ENCODE data around the gene PSMG3. TPM values are rescaled to one million over a fixed set of nuclear protein-coding genes. Genes with fewer than 3 reads are reported as not detected.

PSMG3 gene
- polyA plus RNA-seq, 1 experiment = 31.1 TPM

GRCh38 chr7:1559626-1560590, 9.9 kb downstream of the PSMG3 start:
- Histone ChIP-seq H3K4me3 (ENCODE audit: low read depth, low read length) (no peak overlapping the region), H3K27me3 (ENCODE audit: control insufficient read depth, insufficient read depth, low read length) (no peaks in the 10 kb centered on the region), H3K27ac (ENCODE audit: low read depth, low read length) (no peak overlapping the region), H3K9me3 (ENCODE audit: control insufficient read depth, insufficient read depth, low read length) (no peaks in the 10 kb centered on the region; the same call in 1 of the 2 replicates)
- TF ChIP-seq, protein P1, sequence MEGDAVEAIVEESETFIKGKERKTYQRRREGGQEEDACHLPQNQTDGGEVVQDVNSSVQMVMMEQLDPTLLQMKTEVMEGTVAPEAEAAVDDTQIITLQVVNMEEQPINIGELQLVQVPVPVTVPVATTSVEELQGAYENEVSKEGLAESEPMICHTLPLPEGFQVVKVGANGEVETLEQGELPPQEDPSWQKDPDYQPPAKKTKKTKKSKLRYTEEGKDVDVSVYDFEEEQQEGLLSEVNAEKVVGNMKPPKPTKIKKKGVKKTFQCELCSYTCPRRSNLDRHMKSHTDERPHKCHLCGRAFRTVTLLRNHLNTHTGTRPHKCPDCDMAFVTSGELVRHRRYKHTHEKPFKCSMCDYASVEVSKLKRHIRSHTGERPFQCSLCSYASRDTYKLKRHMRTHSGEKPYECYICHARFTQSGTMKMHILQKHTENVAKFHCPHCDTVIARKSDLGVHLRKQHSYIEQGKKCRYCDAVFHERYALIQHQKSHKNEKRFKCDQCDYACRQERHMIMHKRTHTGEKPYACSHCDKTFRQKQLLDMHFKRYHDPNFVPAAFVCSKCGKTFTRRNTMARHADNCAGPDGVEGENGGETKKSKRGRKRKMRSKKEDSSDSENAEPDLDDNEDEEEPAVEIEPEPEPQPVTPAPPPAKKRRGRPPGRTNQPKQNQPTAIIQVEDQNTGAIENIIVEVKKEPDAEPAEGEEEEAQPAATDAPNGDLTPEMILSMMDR (IDR thresholded peaks at IDR 0.05; ENCODE audit: low read depth, low read length) = no peak
- no peak for DNase-seq (ENCODE audit: low read depth, low spot score)
- POLR2A ChIA-PET = no interaction called here
- CTCF ChIA-PET = no interaction called here

GRCh38 chr7:1558841-1559625, 10.8 kb downstream of the PSMG3 start:
- TF ChIP-seq, protein P1 (IDR thresholded peaks at IDR 0.05; ENCODE audit: low read depth, low read length) = no peak
- Histone ChIP-seq H3K4me3 (ENCODE audit: low read depth, low read length) (no peak overlapping the region), H3K27ac (ENCODE audit: low read depth, low read length) (no peak overlapping the region), H3K27me3 (ENCODE audit: control insufficient read depth, insufficient read depth, low read length) (no peaks in the 10 kb centered on the region), H3K9me3 (ENCODE audit: control insufficient read depth, insufficient read depth, low read length) (no peaks in the 10 kb centered on the region; the same call in 1 of the 2 replicates)
- ChIA-PET CTCF (no interaction called here), POLR2A (interaction anchor here (0.6 kb wide), 1 partner anchor 16 kb away, joined by 3 read pairs; no protein-coding TSS in a partner anchor)
- no peak for DNase-seq (ENCODE audit: low read depth, low spot score)

DNA sequence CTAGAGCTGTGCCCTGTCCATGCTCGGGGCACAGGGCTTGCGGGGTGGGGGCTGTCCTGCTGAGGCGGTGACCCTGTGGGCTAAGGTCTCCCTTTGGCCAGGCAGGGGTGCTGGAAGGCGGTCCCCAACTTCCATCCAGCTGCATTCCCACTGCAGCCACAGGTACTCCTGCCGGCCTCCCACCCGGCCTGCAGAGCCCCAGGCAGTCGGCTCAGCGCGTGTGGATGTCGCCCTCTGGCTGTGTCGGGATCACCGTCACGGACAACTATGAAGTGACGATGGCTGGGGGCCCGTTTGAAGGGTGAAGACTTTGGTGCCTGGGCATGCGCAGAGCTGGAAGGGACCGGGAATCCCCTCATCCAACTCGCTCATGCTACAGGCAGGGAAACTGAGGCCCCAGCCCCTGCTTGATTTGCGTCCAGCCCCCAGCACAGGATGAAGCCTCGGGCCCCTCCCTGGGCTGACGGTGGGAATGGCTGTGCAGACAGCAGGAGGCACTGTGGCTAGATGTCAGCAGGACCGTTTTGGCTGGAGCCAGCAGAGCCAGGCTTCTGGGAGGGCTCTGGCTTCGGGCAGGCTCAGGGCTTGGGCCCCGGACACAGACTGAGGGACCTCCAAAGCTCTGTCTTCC, 11.5 kb downstream of the PSMG3 start:
- no peak overlapping the region for H3K4me3 ChIP-seq (ENCODE audit: low read depth, low read length)
- ChIA-PET POLR2A (interaction anchor here (0.6 kb wide), 1 partner anchor 16 kb away, joined by 3 read pairs; no protein-coding TSS in a partner anchor), CTCF (no interaction called here)
- TF ChIP-seq, protein P1 (IDR thresholded peaks at IDR 0.05; ENCODE audit: low read depth, low read length) = peak; percentile 18; the same call in 1 of the 2 replicates
- H3K27ac ChIP-seq (ENCODE audit: low read depth, low read length) = no peak overlapping the region
- H3K9me3 ChIP-seq (ENCODE audit: control insufficient read depth, insufficient read depth, low read length) = no peaks in the 10 kb centered on the region; the same call in 1 of the 2 replicates
- no peaks in the 10 kb centered on the region for H3K27me3 ChIP-seq (ENCODE audit: control insufficient read depth, insufficient read depth, low read length)
- DNase-seq (ENCODE audit: low read depth, low spot score) = no peak

DNA sequence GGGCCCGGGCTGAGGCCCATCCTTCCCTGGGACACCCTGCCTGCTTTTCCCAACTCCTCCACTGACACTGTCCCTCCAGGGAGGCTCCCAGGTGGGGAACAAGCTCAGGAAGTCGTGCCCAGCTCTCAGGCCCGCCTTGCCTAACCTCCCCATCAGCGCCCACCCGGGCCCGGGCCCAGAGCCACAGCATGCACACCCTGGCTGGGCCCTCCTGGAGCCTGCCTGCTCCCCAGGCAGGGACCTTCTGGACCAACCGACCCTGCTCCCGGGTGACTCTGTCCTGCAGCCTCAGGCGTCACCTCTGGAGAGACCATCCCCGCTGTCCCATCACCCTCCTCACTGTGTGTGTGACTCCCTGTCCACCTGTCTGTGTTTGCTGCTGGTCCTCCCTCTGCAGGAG, 12.1 kb downstream of the PSMG3 start:
- Histone ChIP-seq H3K27ac (ENCODE audit: low read depth, low read length) (no peak overlapping the region), H3K4me3 (ENCODE audit: low read depth, low read length) (no peak overlapping the region), H3K27me3 (ENCODE audit: control insufficient read depth, insufficient read depth, low read length) (no peaks in the 10 kb centered on the region), H3K9me3 (ENCODE audit: control insufficient read depth, insufficient read depth, low read length) (no peaks in the 10 kb centered on the region; the same call in 1 of the 2 replicates)
- POLR2A ChIA-PET = no interaction called here
- DNase-seq (ENCODE audit: low read depth, low spot score) = no peak
- CTCF ChIA-PET = no interaction called here
- TF ChIP-seq, protein P1 (IDR thresholded peaks at IDR 0.05; ENCODE audit: low read depth, low read length) = no peak

Data from AG04450 (cell line).